ENCODE measurements around the gene IDUA. TPM values are rescaled to one million over a fixed set of nuclear protein-coding genes. Genes with fewer than 3 reads are reported as not detected.

Gene IDUA
- total RNA-seq, 3 donors from 2014 or later (not counting 1 experiment from before 2014, with no cell fraction given) = 38.7 to 43.6 (median 43.0) TPM

DNA sequence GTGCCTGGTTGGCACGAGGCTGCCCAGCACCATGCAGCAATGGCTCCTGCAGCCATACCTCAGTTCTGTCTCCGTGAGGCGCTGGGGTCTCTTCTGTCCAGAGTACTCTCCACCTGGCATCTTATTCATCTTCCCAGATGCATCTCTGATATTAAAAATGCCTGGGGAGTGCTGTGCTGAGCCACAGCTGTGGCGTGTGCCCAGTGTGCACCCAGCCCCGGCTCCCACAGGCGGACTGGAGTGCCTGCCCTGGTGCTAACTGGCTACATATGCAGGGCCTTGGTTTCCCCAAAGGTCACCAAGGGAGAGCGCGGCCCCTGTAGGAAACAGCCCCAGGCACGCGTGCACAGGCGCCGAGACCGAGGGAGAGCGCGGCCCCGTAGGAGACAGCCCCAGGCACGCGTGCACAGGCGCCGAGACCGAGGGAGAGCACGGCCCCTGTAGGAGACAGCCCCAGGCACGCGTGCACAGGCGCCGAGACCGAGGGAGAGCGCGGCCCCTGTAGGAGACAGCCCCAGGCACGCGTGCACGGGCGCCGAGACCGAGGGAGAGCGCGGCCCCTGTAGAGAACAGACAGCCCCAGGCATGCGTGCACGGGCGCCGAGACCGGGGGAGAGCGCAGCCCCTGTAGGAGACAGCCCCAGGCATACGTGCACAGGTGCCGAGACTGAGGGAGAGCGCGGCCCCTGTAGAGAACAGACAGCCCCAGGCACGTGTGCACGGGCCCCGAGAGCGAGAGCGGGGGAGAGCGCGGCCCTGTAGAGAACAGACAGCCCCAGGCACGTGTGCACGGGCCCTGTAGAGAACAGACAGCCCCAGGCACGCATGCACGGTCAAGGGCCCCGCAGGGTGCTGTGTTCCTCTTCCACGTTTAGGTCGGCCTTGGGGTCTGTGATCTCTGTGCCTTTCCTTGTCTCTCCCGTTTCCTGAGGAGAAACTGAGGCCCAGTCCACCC is 40.0 kb upstream of the IDUA start:
- H3K4me3 Mint-ChIP-seq = no peak overlapping the region
- TF ChIP-seq, protein P1, sequence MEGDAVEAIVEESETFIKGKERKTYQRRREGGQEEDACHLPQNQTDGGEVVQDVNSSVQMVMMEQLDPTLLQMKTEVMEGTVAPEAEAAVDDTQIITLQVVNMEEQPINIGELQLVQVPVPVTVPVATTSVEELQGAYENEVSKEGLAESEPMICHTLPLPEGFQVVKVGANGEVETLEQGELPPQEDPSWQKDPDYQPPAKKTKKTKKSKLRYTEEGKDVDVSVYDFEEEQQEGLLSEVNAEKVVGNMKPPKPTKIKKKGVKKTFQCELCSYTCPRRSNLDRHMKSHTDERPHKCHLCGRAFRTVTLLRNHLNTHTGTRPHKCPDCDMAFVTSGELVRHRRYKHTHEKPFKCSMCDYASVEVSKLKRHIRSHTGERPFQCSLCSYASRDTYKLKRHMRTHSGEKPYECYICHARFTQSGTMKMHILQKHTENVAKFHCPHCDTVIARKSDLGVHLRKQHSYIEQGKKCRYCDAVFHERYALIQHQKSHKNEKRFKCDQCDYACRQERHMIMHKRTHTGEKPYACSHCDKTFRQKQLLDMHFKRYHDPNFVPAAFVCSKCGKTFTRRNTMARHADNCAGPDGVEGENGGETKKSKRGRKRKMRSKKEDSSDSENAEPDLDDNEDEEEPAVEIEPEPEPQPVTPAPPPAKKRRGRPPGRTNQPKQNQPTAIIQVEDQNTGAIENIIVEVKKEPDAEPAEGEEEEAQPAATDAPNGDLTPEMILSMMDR (IDR thresholded peaks at IDR 0.05) = no peak
- Histone ChIP-seq H3K4me1 (ENCODE audit: control insufficient read depth, insufficient read depth, low read length) (peaks cover 11% of the 10 kb centered on the region), H3K9me3 (ENCODE audit: control insufficient read depth, insufficient read depth, low read length) (no peaks in the 10 kb centered on the region), H3K27me3 (ENCODE audit: control insufficient read depth, insufficient read depth, low read length) (no peaks in the 10 kb centered on the region), H3K36me3 (ENCODE audit: control insufficient read depth, insufficient read depth, low read length) (peaks cover 6% of the 10 kb centered on the region), H3K4me3 (ENCODE audit: low read length) (no peak overlapping the region), H3K27ac (ENCODE audit: low read length) (no peak overlapping the region)
- no peaks in the 10 kb centered on the region for H3K36me3 Mint-ChIP-seq
- WGBS (ENCODE audit: insufficient coverage) = 58% methylated on average over 62 of the region's 62 CpGs
- H3K27me3 Mint-ChIP-seq (ENCODE audit: low read depth in 2 of 2) = no peaks in the 10 kb centered on the region
- H3K27ac Mint-ChIP-seq = no peak overlapping the region
- peaks cover 19 to 34% of the 10 kb centered on the region in 2 donors for H3K4me1 Mint-ChIP-seq
- DNase-seq (no peak), ATAC-seq (no peak)
- H3K9me3 Mint-ChIP-seq = no peaks in the 10 kb centered on the region
- intact Hi-C loops (cut with micrococcal nuclease) = no loop called here

- no peaks in the 10 kb centered on the region for H3K9me3 ChIP-seq (ENCODE audit: control insufficient read depth, insufficient read depth, low read length)
- peaks cover 11% of the 10 kb centered on the region for H3K4me1 ChIP-seq (ENCODE audit: control insufficient read depth, insufficient read depth, low read length)
- DNase-seq (no peak), ATAC-seq (no peak)
- no peak overlapping the region for H3K27ac ChIP-seq (ENCODE audit: low read length)
- TF ChIP-seq, protein P1 (IDR thresholded peaks at IDR 0.05) = no peak
- peaks cover 19 to 34% of the 10 kb centered on the region in 2 donors for H3K4me1 Mint-ChIP-seq
- H3K27me3 Mint-ChIP-seq (ENCODE audit: low read depth in 2 of 2) = no peaks in the 10 kb centered on the region
- no peak overlapping the region for H3K4me3 ChIP-seq (ENCODE audit: low read length)
- 93% methylated on average over 19 of the region's 19 CpGs for WGBS (ENCODE audit: insufficient coverage)
- H3K36me3 Mint-ChIP-seq = no peaks in the 10 kb centered on the region
- intact Hi-C loops (cut with micrococcal nuclease) = no loop called here
- H3K4me3 Mint-ChIP-seq = no peak overlapping the region
- peaks cover 8% of the 10 kb centered on the region for H3K36me3 ChIP-seq (ENCODE audit: control insufficient read depth, insufficient read depth, low read length)
- no peak overlapping the region for H3K27ac Mint-ChIP-seq
- no peaks in the 10 kb centered on the region for H3K9me3 Mint-ChIP-seq
- H3K27me3 ChIP-seq (ENCODE audit: control insufficient read depth, insufficient read depth, low read length) = no peaks in the 10 kb centered on the region
These were observed 39.3 kb upstream of the IDUA start for GRCh38 chr4:947491-947971.

GRCh38 chr4:948101-948935 is 38.5 kb upstream of the IDUA start:
- ATAC-seq (no peak), DNase-seq (no peak)
- intact Hi-C loops (cut with micrococcal nuclease) = no loop called here
- TF ChIP-seq, protein P1 (IDR thresholded peaks at IDR 0.05) = no peak
- H3K4me1 ChIP-seq (ENCODE audit: control insufficient read depth, insufficient read depth, low read length) = peaks cover 11% of the 10 kb centered on the region
- no peak overlapping the region for H3K4me3 ChIP-seq (ENCODE audit: low read length)
- Mint-ChIP-seq H3K27ac (no peak overlapping the region), H3K4me1 (peaks cover 19 to 34% of the 10 kb centered on the region in 2 donors), H3K27me3 (ENCODE audit: low read depth in 2 of 2) (no peaks in the 10 kb centered on the region), H3K36me3 (no peaks in the 10 kb centered on the region), H3K9me3 (no peaks in the 10 kb centered on the region), H3K4me3 (no peak overlapping the region)
- WGBS (ENCODE audit: insufficient coverage) = 95% methylated on average over 33 of the region's 33 CpGs
- no peaks in the 10 kb centered on the region for H3K27me3 ChIP-seq (ENCODE audit: control insufficient read depth, insufficient read depth, low read length)
- peaks cover 10% of the 10 kb centered on the region for H3K36me3 ChIP-seq (ENCODE audit: control insufficient read depth, insufficient read depth, low read length)
- H3K27ac ChIP-seq (ENCODE audit: low read length) = no peak overlapping the region
- H3K9me3 ChIP-seq (ENCODE audit: control insufficient read depth, insufficient read depth, low read length) = no peaks in the 10 kb centered on the region
